ENCODE results near the gene NUPR1. TPM values are rescaled to one million over a fixed set of nuclear protein-coding genes. Genes with fewer than 3 reads are reported as not detected.
A peak's percentile ranks its signal among the peaks of the same experiment; 100 is the strongest.

The NUPR1 gene
- total and polyA plus RNA-seq, 2 of the 13 experiments (the other 11 are each of a cell fraction or from before 2014, with no cell fraction given) = 18.0 to 25.6 TPM

DNA sequence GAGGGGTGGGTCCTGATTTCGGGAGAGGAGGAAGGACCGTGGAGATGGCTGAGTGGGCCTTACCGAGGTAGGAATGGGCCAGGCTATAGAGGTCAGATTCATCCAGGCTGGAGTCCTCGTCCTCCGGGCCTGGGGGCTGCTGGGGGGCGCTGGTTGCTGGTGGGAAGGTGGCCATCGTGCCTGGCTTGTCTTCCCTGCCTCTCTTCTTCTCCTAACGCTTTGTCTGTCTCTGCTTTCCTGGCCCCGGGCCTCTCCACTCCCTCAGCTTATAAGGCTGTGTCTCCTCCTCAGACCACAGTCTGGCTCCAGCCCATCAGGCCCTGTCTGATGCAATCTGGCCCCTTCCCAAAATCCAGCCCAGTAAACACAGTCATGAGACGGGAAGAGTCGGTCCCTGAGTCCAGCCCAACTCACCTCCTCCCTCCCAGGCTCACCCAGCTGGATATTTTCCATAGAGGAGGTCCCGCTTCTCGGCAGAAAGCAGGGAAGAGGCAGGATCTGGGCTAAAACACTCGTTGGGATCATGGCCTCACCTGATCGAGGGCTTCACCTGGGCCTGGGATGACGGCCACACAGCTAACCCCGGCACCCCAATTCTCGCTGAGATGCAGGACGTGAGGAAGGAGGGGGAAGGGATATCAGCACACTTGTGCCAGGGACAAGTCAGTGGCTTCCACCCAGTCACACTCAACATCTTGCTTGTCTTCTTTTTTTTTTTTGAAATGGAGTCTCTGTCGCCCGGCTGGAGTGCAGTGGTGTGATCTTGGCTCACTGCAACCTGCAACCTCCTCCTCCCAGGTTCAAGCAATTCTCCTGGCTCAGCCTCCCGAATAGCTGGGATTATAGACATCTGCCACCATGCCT is at the start of gene NUPR1 (continued):
- TF ChIP-seq, protein P1, sequence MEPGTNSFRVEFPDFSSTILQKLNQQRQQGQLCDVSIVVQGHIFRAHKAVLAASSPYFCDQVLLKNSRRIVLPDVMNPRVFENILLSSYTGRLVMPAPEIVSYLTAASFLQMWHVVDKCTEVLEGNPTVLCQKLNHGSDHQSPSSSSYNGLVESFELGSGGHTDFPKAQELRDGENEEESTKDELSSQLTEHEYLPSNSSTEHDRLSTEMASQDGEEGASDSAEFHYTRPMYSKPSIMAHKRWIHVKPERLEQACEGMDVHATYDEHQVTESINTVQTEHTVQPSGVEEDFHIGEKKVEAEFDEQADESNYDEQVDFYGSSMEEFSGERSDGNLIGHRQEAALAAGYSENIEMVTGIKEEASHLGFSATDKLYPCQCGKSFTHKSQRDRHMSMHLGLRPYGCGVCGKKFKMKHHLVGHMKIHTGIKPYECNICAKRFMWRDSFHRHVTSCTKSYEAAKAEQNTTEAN (CRISPR knock-in tag; conservative IDR thresholded peaks at IDR 0.05) = 0 out of 2 replicates have a peak, but pooled peaks have one; percentile 72
- TF ChIP-seq FOXK2 (IDR thresholded peaks at IDR 0.05) = no peak
- no peak for TF ChIP-seq ZNF552 (CRISPR knock-in tag; IDR thresholded peaks at IDR 0.05; ENCODE audit: borderline replicate concordance)
- TF ChIP-seq SETDB1 (CRISPR knock-in tag; IDR thresholded peaks at IDR 0.05; ENCODE audit: borderline replicate concordance) = no peak
- TF ChIP-seq SMARCC2 (IDR thresholded peaks at IDR 0.05) = no peak
- peak; percentile 69 for TF ChIP-seq FOSL2 (CRISPR knock-in tag; IDR thresholded peaks at IDR 0.05)
- no peak for TF ChIP-seq SMYD3 (CRISPR knock-in tag; IDR thresholded peaks at IDR 0.05)
- no peak for TF ChIP-seq KLF13 (CRISPR knock-in tag; IDR thresholded peaks at IDR 0.05)
- no peak for TF ChIP-seq RFX1 (IDR thresholded peaks at IDR 0.05)
- TF ChIP-seq AKAP8 (CRISPR knock-in tag; IDR thresholded peaks at IDR 0.05) = peak; percentile 38; the same call in 1 of the 2 replicates
- TF ChIP-seq ZNF337 (CRISPR knock-in tag; IDR thresholded peaks at IDR 0.05; ENCODE audit: borderline replicate concordance, low read depth) = no peak
- no peak for TF ChIP-seq ZNF253 (CRISPR knock-in tag; IDR thresholded peaks at IDR 0.05; ENCODE audit: borderline replicate concordance)
- no peak; the same call in none of the 2 replicates for TF ChIP-seq FOXC1 (CRISPR knock-in tag; IDR thresholded peaks at IDR 0.05; ENCODE audit: borderline replicate concordance)
- TF ChIP-seq ZNF747 (CRISPR knock-in tag; IDR thresholded peaks at IDR 0.05; ENCODE audit: borderline replicate concordance) = 0 out of 2 replicates have a peak, but pooled peaks have one; percentile 37
- no peak for TF ChIP-seq HMGA1 (CRISPR knock-in tag; conservative IDR thresholded peaks at IDR 0.05)
- peak; percentile 68; the same call in 1 of the 2 replicates for TF ChIP-seq NFKB2 (CRISPR knock-in tag; IDR thresholded peaks at IDR 0.05; ENCODE audit: borderline replicate concordance)
- TF ChIP-seq ZNF737 (CRISPR knock-in tag; IDR thresholded peaks at IDR 0.05; ENCODE audit: borderline replicate concordance) = no peak
- TF ChIP-seq, protein P2, sequence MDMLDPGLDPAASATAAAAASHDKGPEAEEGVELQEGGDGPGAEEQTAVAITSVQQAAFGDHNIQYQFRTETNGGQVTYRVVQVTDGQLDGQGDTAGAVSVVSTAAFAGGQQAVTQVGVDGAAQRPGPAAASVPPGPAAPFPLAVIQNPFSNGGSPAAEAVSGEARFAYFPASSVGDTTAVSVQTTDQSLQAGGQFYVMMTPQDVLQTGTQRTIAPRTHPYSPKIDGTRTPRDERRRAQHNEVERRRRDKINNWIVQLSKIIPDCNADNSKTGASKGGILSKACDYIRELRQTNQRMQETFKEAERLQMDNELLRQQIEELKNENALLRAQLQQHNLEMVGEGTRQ (IDR thresholded peaks at IDR 0.05; ENCODE audit: low read depth, low read length) = no peak
- TF ChIP-seq, protein P2 (CRISPR knock-in tag; IDR thresholded peaks at IDR 0.05; ENCODE audit: borderline replicate concordance) = no peak
- TF ChIP-seq, protein P3, sequence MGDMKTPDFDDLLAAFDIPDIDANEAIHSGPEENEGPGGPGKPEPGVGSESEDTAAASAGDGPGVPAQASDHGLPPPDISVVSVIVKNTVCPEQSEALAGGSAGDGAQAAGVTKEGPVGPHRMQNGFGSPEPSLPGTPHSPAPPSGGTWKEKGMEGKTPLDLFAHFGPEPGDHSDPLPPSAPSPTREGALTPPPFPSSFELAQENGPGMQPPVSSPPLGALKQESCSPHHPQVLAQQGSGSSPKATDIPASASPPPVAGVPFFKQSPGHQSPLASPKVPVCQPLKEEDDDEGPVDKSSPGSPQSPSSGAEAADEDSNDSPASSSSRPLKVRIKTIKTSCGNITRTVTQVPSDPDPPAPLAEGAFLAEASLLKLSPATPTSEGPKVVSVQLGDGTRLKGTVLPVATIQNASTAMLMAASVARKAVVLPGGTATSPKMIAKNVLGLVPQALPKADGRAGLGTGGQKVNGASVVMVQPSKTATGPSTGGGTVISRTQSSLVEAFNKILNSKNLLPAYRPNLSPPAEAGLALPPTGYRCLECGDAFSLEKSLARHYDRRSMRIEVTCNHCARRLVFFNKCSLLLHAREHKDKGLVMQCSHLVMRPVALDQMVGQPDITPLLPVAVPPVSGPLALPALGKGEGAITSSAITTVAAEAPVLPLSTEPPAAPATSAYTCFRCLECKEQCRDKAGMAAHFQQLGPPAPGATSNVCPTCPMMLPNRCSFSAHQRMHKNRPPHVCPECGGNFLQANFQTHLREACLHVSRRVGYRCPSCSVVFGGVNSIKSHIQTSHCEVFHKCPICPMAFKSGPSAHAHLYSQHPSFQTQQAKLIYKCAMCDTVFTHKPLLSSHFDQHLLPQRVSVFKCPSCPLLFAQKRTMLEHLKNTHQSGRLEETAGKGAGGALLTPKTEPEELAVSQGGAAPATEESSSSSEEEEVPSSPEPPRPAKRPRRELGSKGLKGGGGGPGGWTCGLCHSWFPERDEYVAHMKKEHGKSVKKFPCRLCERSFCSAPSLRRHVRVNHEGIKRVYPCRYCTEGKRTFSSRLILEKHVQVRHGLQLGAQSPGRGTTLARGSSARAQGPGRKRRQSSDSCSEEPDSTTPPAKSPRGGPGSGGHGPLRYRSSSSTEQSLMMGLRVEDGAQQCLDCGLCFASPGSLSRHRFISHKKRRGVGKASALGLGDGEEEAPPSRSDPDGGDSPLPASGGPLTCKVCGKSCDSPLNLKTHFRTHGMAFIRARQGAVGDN (CRISPR knock-in tag; IDR thresholded peaks at IDR 0.05) = peak; percentile 93
- peak; percentile 72; the same call in 1 of the 2 replicates for TF ChIP-seq MAF1 (CRISPR knock-in tag; IDR thresholded peaks at IDR 0.05; ENCODE audit: borderline replicate concordance)
- no peak for TF ChIP-seq HNRNPUL1 (IDR thresholded peaks at IDR 0.05; ENCODE audit: low read depth, low read length)
